ENCODE data around the gene MSMO1. TPM values are rescaled to one million over a fixed set of nuclear protein-coding genes. Genes with fewer than 3 reads are reported as not detected.
A peak's percentile ranks its signal among the peaks of the same experiment; 100 is the strongest.

Gene MSMO1
- total RNA-seq, 3 donors from 2014 or later, result 11.8 to 35.3 (median 24.6) TPM

DNA sequence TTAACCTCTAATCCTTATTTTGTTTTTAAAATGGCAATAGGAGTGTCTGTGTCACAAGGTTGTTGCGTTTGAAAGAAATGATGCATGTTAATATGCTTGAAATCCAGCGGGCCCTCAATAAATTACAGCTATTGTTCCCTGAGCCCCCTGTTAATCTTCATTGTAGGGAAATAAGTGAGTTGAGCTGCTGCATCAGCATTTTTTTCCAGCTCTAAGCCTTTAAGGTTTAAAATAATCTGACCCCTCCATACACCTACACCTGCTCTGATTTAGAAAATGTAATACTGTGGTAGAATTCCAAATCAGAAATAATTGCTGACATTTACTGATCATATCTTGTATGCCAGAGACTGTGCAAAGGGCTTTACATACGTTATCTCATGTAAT is 2.6 kb upstream of the MSMO1 start:
- Histone ChIP-seq H3K36me3 (no peaks in the 10 kb centered on the region), H3K27me3 (no peaks in the 10 kb centered on the region), H3K27ac (peak overlapping the region; percentile 72 to 92), H3K4me3 (no peak overlapping the region), H3K4me1 (peaks cover 0 to 4% of the 10 kb centered on the region in 2 donors), H3K9me3 (no peaks in the 10 kb centered on the region)
- DNase-seq (ENCODE audit: low spot score in 2 of 2), result no peak
- intact Hi-C loops (cut with DNase I; ENCODE audit: low total_unique reads), result loop anchor here (10.0 kb wide), 1 partner anchor 120 kb away; the partner anchor contains the start of gene KLHL2
- no peak for TF ChIP-seq POLR2AphosphoS5 (IDR thresholded peaks at IDR 0.05)
- TF ChIP-seq, protein P1, sequence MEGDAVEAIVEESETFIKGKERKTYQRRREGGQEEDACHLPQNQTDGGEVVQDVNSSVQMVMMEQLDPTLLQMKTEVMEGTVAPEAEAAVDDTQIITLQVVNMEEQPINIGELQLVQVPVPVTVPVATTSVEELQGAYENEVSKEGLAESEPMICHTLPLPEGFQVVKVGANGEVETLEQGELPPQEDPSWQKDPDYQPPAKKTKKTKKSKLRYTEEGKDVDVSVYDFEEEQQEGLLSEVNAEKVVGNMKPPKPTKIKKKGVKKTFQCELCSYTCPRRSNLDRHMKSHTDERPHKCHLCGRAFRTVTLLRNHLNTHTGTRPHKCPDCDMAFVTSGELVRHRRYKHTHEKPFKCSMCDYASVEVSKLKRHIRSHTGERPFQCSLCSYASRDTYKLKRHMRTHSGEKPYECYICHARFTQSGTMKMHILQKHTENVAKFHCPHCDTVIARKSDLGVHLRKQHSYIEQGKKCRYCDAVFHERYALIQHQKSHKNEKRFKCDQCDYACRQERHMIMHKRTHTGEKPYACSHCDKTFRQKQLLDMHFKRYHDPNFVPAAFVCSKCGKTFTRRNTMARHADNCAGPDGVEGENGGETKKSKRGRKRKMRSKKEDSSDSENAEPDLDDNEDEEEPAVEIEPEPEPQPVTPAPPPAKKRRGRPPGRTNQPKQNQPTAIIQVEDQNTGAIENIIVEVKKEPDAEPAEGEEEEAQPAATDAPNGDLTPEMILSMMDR (IDR thresholded peaks at IDR 0.05), result no peak
- TF ChIP-seq POLR2A (IDR thresholded peaks at IDR 0.05), result no peak

DNA sequence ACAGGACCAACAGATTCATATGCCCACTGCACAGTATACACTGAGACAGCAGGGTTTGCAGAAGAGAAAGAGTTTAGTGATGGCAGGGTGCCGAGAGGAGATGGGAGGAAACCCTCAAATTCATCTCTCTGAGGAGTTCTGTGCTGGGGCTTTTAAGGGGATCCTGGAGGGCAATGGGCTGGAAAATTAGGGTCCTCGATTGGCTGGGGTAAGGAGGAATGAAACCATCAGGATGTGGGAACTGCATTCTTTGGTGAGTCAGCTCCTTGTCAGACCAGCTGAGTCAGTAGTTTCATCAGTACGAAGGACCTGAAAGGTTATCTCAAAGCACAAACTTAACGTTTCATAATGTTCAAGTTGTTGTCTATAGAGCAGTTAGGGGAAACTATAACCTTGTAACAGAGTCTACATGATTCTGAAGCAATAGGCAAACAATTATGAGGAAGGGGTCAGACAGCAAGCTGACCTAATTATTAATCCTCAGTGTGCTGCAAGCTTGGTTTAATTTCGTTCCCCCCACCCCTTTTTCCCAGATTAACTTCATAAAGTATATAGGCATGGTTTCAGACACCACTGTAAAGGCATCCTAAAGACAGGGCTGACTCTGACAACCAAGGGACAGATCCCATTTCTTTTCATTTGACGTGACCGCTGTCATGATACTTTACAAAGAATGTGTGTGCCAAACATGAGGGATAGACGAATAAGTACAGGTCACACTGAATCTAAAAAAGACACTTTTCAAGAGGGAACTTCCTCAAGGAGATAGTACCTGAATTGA is 1.5 kb upstream of the MSMO1 start:
- peak overlapping the region; percentile 89 to 92 for H3K27ac ChIP-seq
- peaks cover 0 to 4% of the 10 kb centered on the region in 2 donors for H3K4me1 ChIP-seq
- H3K36me3 ChIP-seq, result no peaks in the 10 kb centered on the region
- no peak for DNase-seq (ENCODE audit: low spot score in 2 of 2)
- H3K27me3 ChIP-seq, result no peaks in the 10 kb centered on the region
- no peaks in the 10 kb centered on the region for H3K9me3 ChIP-seq
- TF ChIP-seq POLR2AphosphoS5 (IDR thresholded peaks at IDR 0.05) (no peak), POLR2A (IDR thresholded peaks at IDR 0.05) (no peak)
- TF ChIP-seq, protein P1 (IDR thresholded peaks at IDR 0.05), result no peak
- peak overlapping the region in 2 of 3 donors; percentile 91 for H3K4me3 ChIP-seq
- intact Hi-C loops (cut with DNase I; ENCODE audit: low total_unique reads), result loop anchor here (10.0 kb wide), 1 partner anchor 121 kb away; the partner anchor contains the start of gene KLHL2

DNA sequence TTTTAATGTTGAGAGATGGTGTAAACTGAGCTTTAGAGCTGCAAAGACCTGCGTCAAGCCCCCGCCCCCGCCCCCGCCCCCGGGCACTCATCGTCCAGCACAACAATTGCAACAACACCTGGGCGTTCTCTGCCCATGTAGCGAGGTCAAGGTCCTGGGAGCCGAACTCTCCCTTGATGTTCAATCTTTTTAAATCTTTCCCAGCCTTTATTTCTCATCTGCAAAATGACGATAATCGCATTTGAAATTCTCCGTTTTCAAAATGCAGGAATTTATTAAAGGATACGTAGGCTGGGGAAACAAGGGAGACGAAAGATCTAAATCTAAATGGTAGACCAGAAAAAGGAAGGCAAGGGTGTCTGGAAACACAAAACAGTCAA is 648 bp upstream of the MSMO1 start:
- no peak for TF ChIP-seq POLR2AphosphoS5 (IDR thresholded peaks at IDR 0.05)
- TF ChIP-seq, protein P1 (IDR thresholded peaks at IDR 0.05), result no peak
- TF ChIP-seq POLR2A (IDR thresholded peaks at IDR 0.05), result no peak
- Histone ChIP-seq H3K27me3 (no peaks in the 10 kb centered on the region), H3K9me3 (no peaks in the 10 kb centered on the region), H3K36me3 (no peaks in the 10 kb centered on the region), H3K4me1 (peaks cover 0 to 4% of the 10 kb centered on the region in 2 donors), H3K27ac (peak overlapping the region; percentile 89 to 92), H3K4me3 (peak overlapping the region; percentile 79 to 91 (median 91))
- intact Hi-C loops (cut with DNase I; ENCODE audit: low total_unique reads), result loop anchor here (10.0 kb wide), 1 partner anchor 122 kb away; the partner anchor contains the start of gene KLHL2
- DNase-seq (ENCODE audit: low spot score in 2 of 2), result no peak

DNA sequence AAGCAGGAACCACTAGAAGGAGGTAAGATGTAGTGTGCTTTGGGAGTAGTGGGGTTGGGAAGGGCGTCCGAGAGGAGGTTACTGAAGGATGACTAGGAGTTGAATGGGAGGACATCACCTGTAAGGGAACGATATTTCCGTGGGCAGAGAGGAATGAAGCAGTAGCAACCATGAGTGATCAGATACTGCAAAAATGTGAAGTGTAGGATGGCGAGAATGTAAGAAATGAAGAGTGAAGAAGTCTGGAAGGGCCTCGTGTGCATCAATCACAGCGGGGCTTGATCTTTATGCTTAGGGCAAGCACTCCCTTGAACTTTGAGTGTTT is 594 bp downstream of the MSMO1 start:
- DNase-seq (ENCODE audit: low spot score in 2 of 2), result no peak
- Histone ChIP-seq H3K27me3 (no peaks in the 10 kb centered on the region), H3K4me1 (peaks cover 0 to 4% of the 10 kb centered on the region in 2 donors), H3K9me3 (no peaks in the 10 kb centered on the region), H3K27ac (peak overlapping the region; percentile 89 to 92), H3K36me3 (no peaks in the 10 kb centered on the region), H3K4me3 (peak overlapping the region; percentile 79 to 91 (median 91))
- TF ChIP-seq POLR2A (IDR thresholded peaks at IDR 0.05) (no peak), POLR2AphosphoS5 (IDR thresholded peaks at IDR 0.05) (no peak)
- TF ChIP-seq, protein P1 (IDR thresholded peaks at IDR 0.05), result no peak
- intact Hi-C loops (cut with DNase I; ENCODE audit: low total_unique reads), result loop anchor here (10.0 kb wide), 1 partner anchor 123 kb away; the partner anchor contains the start of gene KLHL2

DNA sequence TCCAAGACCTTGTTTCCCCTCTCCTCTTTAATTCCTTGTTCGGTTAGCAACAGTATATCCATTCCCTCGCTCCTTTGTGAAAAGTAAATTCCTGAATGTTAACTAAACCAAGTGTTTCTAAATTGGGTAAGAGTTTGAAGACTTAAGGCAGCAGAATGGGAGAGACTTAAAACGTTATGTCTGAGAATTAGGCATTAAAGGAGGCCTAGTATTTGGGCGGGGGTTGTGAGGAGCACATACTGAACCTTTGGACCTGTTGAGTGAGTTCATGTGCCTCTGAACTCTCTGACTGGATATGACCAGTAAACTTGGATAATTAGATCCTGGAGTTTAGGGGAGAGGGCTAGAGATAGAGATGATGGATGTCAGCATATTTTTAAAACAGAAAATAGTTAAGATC is 1.2 kb downstream of the MSMO1 start:
- TF ChIP-seq POLR2AphosphoS5 (IDR thresholded peaks at IDR 0.05) (no peak), POLR2A (IDR thresholded peaks at IDR 0.05) (no peak)
- TF ChIP-seq, protein P1 (IDR thresholded peaks at IDR 0.05), result no peak
- Histone ChIP-seq H3K9me3 (no peaks in the 10 kb centered on the region), H3K4me1 (peaks cover 0 to 4% of the 10 kb centered on the region in 2 donors), H3K27ac (peak overlapping the region in 1 of 2 donors; percentile 92), H3K4me3 (peak overlapping the region in 2 of 3 donors; percentile 91), H3K36me3 (no peaks in the 10 kb centered on the region), H3K27me3 (no peaks in the 10 kb centered on the region)
- no peak for DNase-seq (ENCODE audit: low spot score in 2 of 2)
- intact Hi-C loops (cut with DNase I; ENCODE audit: low total_unique reads), result loop anchor here (10.0 kb wide), 1 partner anchor 124 kb away; the partner anchor contains the start of gene KLHL2
